GM12878 (cell line): ENCODE data around the gene TDRD7. TPM values are rescaled to one million over a fixed set of nuclear protein-coding genes. Genes with fewer than 3 reads are reported as not detected.

ENCODE experiments used
- ATAC-seq: fragments of 200-7000 bp; cut with Tn5 transposase; 3 replicates; pipeline ENCODE4 v1.9.1; 2020; ENCODE audit warnings: mild to moderate bottlenecking, moderate library complexity
- BruUV-seq: library from RNA; stranded (reverse); fragments of 400-500 nt; replicated peaks from 2 replicates; lab custom pipeline; 2021; lab: Mats Ljungman, UMichigan
- CTCF ChIA-PET: fragments of 300-600 bp; sonication (Branson Sonifier 250); formaldehyde crosslinking; extraction: SDS; loops from one replicate; lab custom pipeline; 2021; ENCODE audit warnings: inconsistent platforms; lab: Yijun Ruan, JAX
- POLR2A ChIA-PET: fragments of 350-600 bp; formaldehyde crosslinking; extraction: SDS; loops from one replicate; lab custom pipeline; 2021; ENCODE audit warnings: inconsistent platforms; lab: Charles Lee
- RAD21 ChIA-PET: fragments of 300-600 bp; sonication (Branson Sonifier 250); formaldehyde crosslinking; loops from one replicate; lab custom pipeline; 2023; ENCODE audit warnings: antibody characterized with exemption; ENCODE audit not compliant: unreplicated experiment; lab: Charles Lee
- SMC1A ChIA-PET: fragments of 300-600 bp; sonication (Branson Sonifier 250); formaldehyde crosslinking; loops from one replicate; lab custom pipeline; 2023; ENCODE audit not compliant: unreplicated experiment, uncharacterized antibody; lab: Charles Lee
- DNase-seq: peaks from one replicate; pipeline ENCODE4 v3.0.0-alpha.2; 2011; ENCODE audit warnings: low read depth, low spot score
- FAIRE-seq: peaks from 3 replicates; lab custom pipeline; 2011; peaks lifted over from hg19 to GRCh38; lab: Jason Lieb, UNC
- H2AFZ ChIP-seq: 2 replicates; pipeline ENCODE4 v1.6.0; 2011; ENCODE audit warnings: low read depth, low read length, control low read depth; ENCODE audit not compliant: control insufficient read depth
- H3K27ac ChIP-seq: 2 replicates; pipeline ENCODE4 v1.5.1; 2011; ENCODE audit warnings: control low read depth; ENCODE audit not compliant: control insufficient read depth, insufficient read depth
- H3K27me3 ChIP-seq, 2 experiments: replicated peaks in 1 of 2; 2 replicates each; pipeline versions ENCODE4 v1.6.0 to v1.6.1; 2011; ENCODE audit warnings: low read length in 1 of 2; ENCODE audit not compliant: control insufficient read depth in 2 of 2, insufficient read depth in 2 of 2
- H3K36me3 ChIP-seq, 2 experiments: 2 replicates each; pipeline ENCODE4 v1.5.1; 2011; ENCODE audit warnings: low read length in 1 of 2; ENCODE audit not compliant: control insufficient read depth in 2 of 2, insufficient read depth in 2 of 2
- H3K4me1 ChIP-seq: 2 replicates; pipeline ENCODE4 v1.6.1; 2011; ENCODE audit warnings: mild to moderate bottlenecking, low read length, moderate library complexity, mixed read lengths; ENCODE audit not compliant: control insufficient read depth, insufficient read depth
- H3K4me2 ChIP-seq: 2 replicates; pipeline ENCODE4 v1.6.0; 2011; ENCODE audit warnings: control low read depth; ENCODE audit not compliant: control insufficient read depth, insufficient read depth
- H3K4me3 ChIP-seq: fragments of 200-600 bp; sonication (generic); 2 replicates; pipeline ENCODE4 v1.5.1; 2016
- H3K79me2 ChIP-seq: 2 replicates; pipeline ENCODE4 v1.6.0; 2011; ENCODE audit warnings: low read length; ENCODE audit not compliant: control insufficient read depth, insufficient read depth
- H3K9ac ChIP-seq: 2 replicates; pipeline ENCODE4 v1.8.0; 2011; ENCODE audit warnings: low read length, control low read depth, mixed read lengths; ENCODE audit not compliant: control insufficient read depth, insufficient read depth
- H3K9me3 ChIP-seq: replicated peaks from 3 replicates; pipeline ENCODE4 v1.5.1; 2011; ENCODE audit warnings: mild to moderate bottlenecking, low read length; ENCODE audit not compliant: control insufficient read depth, insufficient read depth
- H4K20me1 ChIP-seq: 2 replicates; pipeline ENCODE4 v1.6.0; 2011; ENCODE audit not compliant: control insufficient read depth, insufficient read depth
- BMI1 ChIP-seq: fragments of 450-650 bp; IDR thresholded peaks from 2 replicates; pipeline ENCODE4 v1.6.1; 2016; ENCODE audit warnings: mild to moderate bottlenecking, moderate library complexity, borderline replicate concordance
- CBX3 ChIP-seq: fragments of 200-600 bp; sonication (generic); IDR thresholded peaks from 2 replicates; pipeline ENCODE4 v1.6.1; 2016; ENCODE audit warnings: low read depth, borderline replicate concordance
- CHD2 ChIP-seq: IDR thresholded peaks from 2 replicates; pipeline ENCODE4 v1.6.1; 2011; ENCODE audit warnings: low read depth, low read length, improper control_type of control experiment, borderline replicate concordance
- CHD4 ChIP-seq: fragments of 200-600 bp; sonication (generic); IDR thresholded peaks from 2 replicates; pipeline ENCODE4 v1.6.1; 2016; ENCODE audit warnings: mild to moderate bottlenecking
- EED ChIP-seq: sonication (generic); IDR thresholded peaks from 2 replicates; pipeline ENCODE4 v1.6.1; 2016; ENCODE audit warnings: antibody characterized with exemption, low read depth
- EGR1 ChIP-seq, 2 experiments: IDR thresholded peaks; 1 replicate in 1 of 2; 2 replicates in 1 of 2; pipeline ENCODE4 v1.6.1; 2011 to 2012; ENCODE audit warnings: low read depth in 2 of 2, low read length in 2 of 2, borderline replicate concordance in 1 of 2, mild to moderate bottlenecking in 1 of 2, moderate library complexity in 1 of 2
- ELK1 ChIP-seq: IDR thresholded peaks from 2 replicates; pipeline ENCODE4 v1.6.1; 2012; ENCODE audit warnings: low read depth, low read length, improper control_type of control experiment
- ESRRA ChIP-seq: IDR thresholded peaks from 2 replicates; pipeline ENCODE4 v1.6.1; 2012; ENCODE audit warnings: mild to moderate bottlenecking, low read length, improper control_type of control experiment
- FOS ChIP-seq: IDR thresholded peaks from 3 replicates; pipeline ENCODE4 v1.6.1; 2011; ENCODE audit warnings: borderline replicate concordance; ENCODE audit not compliant: insufficient read length; ENCODE audit errors: extremely low read depth
- KDM1A ChIP-seq: fragments of 200-600 bp; sonication (generic); IDR thresholded peaks from 2 replicates; pipeline ENCODE4 v1.6.1; 2016; ENCODE audit warnings: borderline replicate concordance
- MXI1 ChIP-seq: fragments of 150-350 bp; IDR thresholded peaks from 2 replicates; pipeline ENCODE4 v1.6.1; 2011; ENCODE audit warnings: low read depth, mild to moderate bottlenecking, inconsistent platforms, low read length, improper control_type of control experiment
- NFYB ChIP-seq: IDR thresholded peaks from 2 replicates; pipeline ENCODE4 v1.6.1; 2011; ENCODE audit warnings: low read depth, mild to moderate bottlenecking, low read length, improper control_type of control experiment, moderate library complexity; ENCODE audit not compliant: insufficient read depth
- PML ChIP-seq: IDR thresholded peaks from 2 replicates; pipeline ENCODE4 v1.6.1; 2012; ENCODE audit warnings: low read length, inconsistent platforms
- RAD51 ChIP-seq: fragments of 450-650 bp; IDR thresholded peaks from 2 replicates; pipeline ENCODE4 v1.6.1; 2016; ENCODE audit warnings: moderate library complexity, mild to moderate bottlenecking, inconsistent platforms
- STAT1 ChIP-seq: fragments of 450-650 bp; conservative IDR thresholded peaks from 2 replicates; pipeline ENCODE4 v1.6.1; 2014; ENCODE audit warnings: antibody characterized with exemption, mild to moderate bottlenecking
- SUZ12 ChIP-seq: fragments of 200-600 bp; sonication (generic); IDR thresholded peaks from one replicate; pipeline ENCODE4 v1.6.1; 2018; ENCODE audit warnings: antibody characterized with exemption, mild to moderate bottlenecking; ENCODE audit not compliant: unreplicated experiment
- TCF12 ChIP-seq: IDR thresholded peaks from 2 replicates; pipeline ENCODE4 v1.6.1; 2011; ENCODE audit warnings: low read depth, mild to moderate bottlenecking, low read length
- WGBS: methylation state at CpG from one replicate; pipeline ENCODE4 v1.1.6; 2016; ENCODE audit warnings: low lambda C conversion rate; ENCODE audit not compliant: insufficient replicate concordance, insufficient coverage; ENCODE audit errors: missing lambda C conversion rate; 5-methylcytosine and 5-hydroxymethylcytosine counted together
- in situ Hi-C: fragments of 300-500 bp; cut with MboI; formaldehyde crosslinking; loops from 9 replicates; pipeline ENCODE4 v1.14.3; 2018; ENCODE audit warnings: mixed read lengths
- intact Hi-C: fragments of 100-400 bp; cut with micrococcal nuclease; formaldehyde crosslinking; loops from one replicate; pipeline ENCODE4 v1.14.2; 2022; ENCODE audit not compliant: unreplicated experiment
- polyA plus RNA-seq, 11 experiments: library from polyadenylated mRNA; depleted of rRNA in 4 of 11; unstranded in 6 of 11; stranded (reverse) in 5 of 11; fragments of >200 nt; fragmentation: Nextera tagmentation in 4 of 11; fragmentation: Illumina TruSeq in 1 of 11; extraction: Ambion mirVana in 4 of 11; extraction: Trizol in 1 of 11; gene quantifications; 1 replicate in 1 of 11; 2 replicates in 10 of 11; pipeline versions ENCODE4 v1.2.1 to v1.2.3, GENCODE V29; 2011 to 2016; ENCODE audit warnings: inconsistent platforms in 2 of 11, missing spikeins in 2 of 11, low read depth in 1 of 11
- total RNA-seq, 4 experiments: library from RNA; depleted of rRNA in 3 of 4; stranded (reverse); fragments of >200 nt in 3 of 4; fragmentation: Illumina TruSeq in 1 of 4; extraction: Trizol in 1 of 4; gene quantifications; 2 replicates each; pipeline versions ENCODE4 v1.2.1 to v1.2.3, GENCODE V29; 2013 to 2021

The TDRD7 gene
- total and polyA plus RNA-seq, 10 of the 15 experiments (the other 5 are each of a cell fraction or from before 2014, with no cell fraction given), result 5.7 to 26.4 (median 16.2) TPM

DNA sequence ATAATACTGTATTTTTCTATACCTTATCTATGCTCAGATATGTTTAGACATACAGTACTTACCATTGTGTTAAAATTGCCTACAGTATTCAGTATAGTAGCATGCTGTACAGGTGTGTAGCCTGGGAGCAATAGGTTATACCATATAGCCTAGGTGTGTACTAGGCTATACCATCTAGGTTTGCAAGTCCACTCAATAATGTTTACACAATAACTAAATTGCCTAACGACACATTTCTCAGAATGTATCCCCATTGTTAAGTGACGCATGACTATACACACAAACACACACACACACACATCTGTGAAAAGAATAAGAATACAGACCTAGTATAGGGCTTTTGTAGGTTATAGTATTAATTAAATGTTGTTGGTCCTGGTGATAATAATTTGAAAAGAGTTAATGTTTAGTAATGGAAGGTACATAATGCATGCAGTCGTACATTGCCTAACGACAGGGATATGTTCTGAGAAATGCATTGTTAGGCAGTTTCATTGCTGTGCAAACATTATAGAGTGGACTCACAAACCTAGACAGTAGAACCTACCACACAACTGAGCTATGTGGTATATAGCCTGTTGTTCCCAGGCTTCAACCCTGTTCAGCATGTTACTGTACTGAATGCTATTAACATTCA, 13.6 kb downstream of the TDRD7 start:
- H3K36me3 ChIP-seq, result peaks cover 2 to 3% of the 10 kb centered on the region in 2 experiments; a peak in 2 of 4 replicates
- H2AFZ ChIP-seq, result no peak overlapping the region
- WGBS, result 97% methylated on average over 4 of the region's 4 CpGs
- intact Hi-C loops (no loop called here), in situ Hi-C loops (no loop called here)
- ChIA-PET SMC1A (interaction anchor here (1.1 kb wide), 1 partner anchor 191 kb away, joined by 3 read pairs; no protein-coding TSS in a partner anchor), RAD21 (no interaction called here), CTCF (interaction anchor here (1.3 kb wide), 1 partner anchor 10 kb away, joined by 5 read pairs; no protein-coding TSS in a partner anchor)
- H3K9ac ChIP-seq, result no peak overlapping the region
- FAIRE-seq, result no peak
- no peak for DNase-seq
- H3K9me3 ChIP-seq, result no peaks in the 10 kb centered on the region; the same call in 1 of the 3 replicates
- BruUV-seq, result no TSS peak
- H3K4me3 ChIP-seq, result no peak overlapping the region
- H3K27me3 ChIP-seq, result no peaks in the 10 kb centered on the region
- H3K27ac ChIP-seq, result no peak overlapping the region
- TF ChIP-seq FOS (no peak), ESRRA (no peak), BMI1 (no peak), NFYB (no peak), RAD51 (no peak), ELK1 (no peak), EGR1 (IDR thresholded peaks at IDR 0.05; ENCODE audit: borderline replicate concordance in 1 of 2, low read depth in 2 of 2, low read length in 2 of 2) (no peak), KDM1A (no peak), PML (no peak), CHD4 (no peak), STAT1 (no peak), CBX3 (no peak), TCF12 (no peak), MXI1 (no peak), SUZ12 (no peak), CHD2 (no peak), EED (no peak)
- TF ChIP-seq, all 136 proteins: peak for 0
- POLR2A ChIA-PET, result no interaction called here
- no peaks in the 10 kb centered on the region for H3K4me1 ChIP-seq
- peaks cover 1% of the 10 kb centered on the region for H3K79me2 ChIP-seq
- no peaks in the 10 kb centered on the region for H4K20me1 ChIP-seq
- ATAC-seq, result no peak
- no peak overlapping the region for H3K4me2 ChIP-seq
